ENCODE results near the gene RBM18. TPM values are rescaled to one million over a fixed set of nuclear protein-coding genes. Genes with fewer than 3 reads are reported as not detected.

RBM18 gene
- total and polyA plus RNA-seq, 2 donors from 2014 or later, result 17.5 to 18.5 TPM

DNA sequence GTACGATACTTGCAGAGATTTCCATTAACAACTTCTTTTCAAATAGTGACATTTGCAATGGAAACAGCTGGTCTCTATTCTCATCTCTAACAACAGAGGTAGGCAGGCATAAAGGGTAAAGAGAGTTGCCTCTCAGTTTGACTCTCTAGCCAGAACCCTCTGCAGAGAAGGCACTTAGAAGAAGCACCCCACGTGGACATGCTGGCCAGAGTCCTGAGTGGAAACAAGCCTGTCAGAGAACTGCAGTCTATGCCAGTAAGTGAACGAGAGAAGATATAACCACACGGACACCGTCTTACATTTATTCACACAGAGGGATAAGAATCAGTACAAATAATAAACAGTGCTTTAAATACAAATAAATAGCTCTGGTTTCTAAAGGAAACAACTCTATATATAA is 24.9 kb downstream of the RBM18 start:
- Histone ChIP-seq H3K9me3 (ENCODE audit: control insufficient read depth in 2 of 3, insufficient read depth in 1 of 3, low read length in 3 of 3) (no peaks in the 10 kb centered on the region), H3K36me3 (ENCODE audit: control insufficient read depth in 2 of 3, insufficient read depth in 3 of 3, low read length in 3 of 3) (peaks cover 10 to 46% (median 28%) of the 10 kb centered on the region in 3 donors), H3K9ac (ENCODE audit: low read length in 3 of 3) (no peak overlapping the region), H3K4me3 (ENCODE audit: low read length in 3 of 3) (no peak overlapping the region), H3K27me3 (ENCODE audit: control insufficient read depth, insufficient read depth, low read length) (no peaks in the 10 kb centered on the region), H3K27ac (ENCODE audit: low read depth in 2 of 2, low read length in 2 of 2) (no peak overlapping the region), H3K4me1 (ENCODE audit: control insufficient read depth in 2 of 3, insufficient read depth in 2 of 3, low read depth in 1 of 3, low read length in 3 of 3) (no peaks in the 10 kb centered on the region)
- DNase-seq (no peak), FAIRE-seq (no peak)
- intact Hi-C loops (cut with DNase I), result no loop called here
- TF ChIP-seq, protein P1, sequence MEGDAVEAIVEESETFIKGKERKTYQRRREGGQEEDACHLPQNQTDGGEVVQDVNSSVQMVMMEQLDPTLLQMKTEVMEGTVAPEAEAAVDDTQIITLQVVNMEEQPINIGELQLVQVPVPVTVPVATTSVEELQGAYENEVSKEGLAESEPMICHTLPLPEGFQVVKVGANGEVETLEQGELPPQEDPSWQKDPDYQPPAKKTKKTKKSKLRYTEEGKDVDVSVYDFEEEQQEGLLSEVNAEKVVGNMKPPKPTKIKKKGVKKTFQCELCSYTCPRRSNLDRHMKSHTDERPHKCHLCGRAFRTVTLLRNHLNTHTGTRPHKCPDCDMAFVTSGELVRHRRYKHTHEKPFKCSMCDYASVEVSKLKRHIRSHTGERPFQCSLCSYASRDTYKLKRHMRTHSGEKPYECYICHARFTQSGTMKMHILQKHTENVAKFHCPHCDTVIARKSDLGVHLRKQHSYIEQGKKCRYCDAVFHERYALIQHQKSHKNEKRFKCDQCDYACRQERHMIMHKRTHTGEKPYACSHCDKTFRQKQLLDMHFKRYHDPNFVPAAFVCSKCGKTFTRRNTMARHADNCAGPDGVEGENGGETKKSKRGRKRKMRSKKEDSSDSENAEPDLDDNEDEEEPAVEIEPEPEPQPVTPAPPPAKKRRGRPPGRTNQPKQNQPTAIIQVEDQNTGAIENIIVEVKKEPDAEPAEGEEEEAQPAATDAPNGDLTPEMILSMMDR (IDR thresholded peaks at IDR 0.05; ENCODE audit: borderline replicate concordance, extremely low read depth, insufficient read depth), result no peak

DNA sequence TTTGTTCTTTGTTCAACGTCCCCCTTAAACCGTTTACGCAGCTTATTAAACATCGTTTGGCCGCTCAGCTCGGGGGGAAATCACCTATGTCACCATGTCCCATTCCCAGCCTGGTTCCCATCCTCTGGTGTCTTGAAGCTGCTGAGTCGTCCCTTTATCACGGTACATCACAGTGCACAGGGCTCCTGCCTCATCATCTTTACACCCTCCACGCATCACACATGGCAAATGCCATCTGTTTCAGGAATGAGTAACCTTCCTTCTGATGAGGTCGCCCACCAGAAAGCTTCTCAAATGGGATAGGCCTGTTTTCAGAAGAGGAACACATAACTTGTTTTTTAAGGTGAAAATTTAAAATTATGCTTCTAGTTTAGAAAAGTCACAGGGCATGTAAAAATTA is 28.0 kb downstream of the RBM18 start:
- Histone ChIP-seq H3K36me3 (ENCODE audit: control insufficient read depth in 2 of 3, insufficient read depth in 3 of 3, low read length in 3 of 3) (peaks cover 2 to 22% (median 9%) of the 10 kb centered on the region in 3 donors), H3K9me3 (ENCODE audit: control insufficient read depth in 2 of 3, insufficient read depth in 1 of 3, low read length in 3 of 3) (no peaks in the 10 kb centered on the region), H3K4me1 (ENCODE audit: control insufficient read depth in 2 of 3, insufficient read depth in 2 of 3, low read depth in 1 of 3, low read length in 3 of 3) (no peaks in the 10 kb centered on the region), H3K27me3 (ENCODE audit: control insufficient read depth, insufficient read depth, low read length) (peaks cover 3% of the 10 kb centered on the region), H3K9ac (ENCODE audit: low read length in 3 of 3) (no peak overlapping the region), H3K27ac (ENCODE audit: low read depth in 2 of 2, low read length in 2 of 2) (no peak overlapping the region), H3K4me3 (ENCODE audit: low read length in 3 of 3) (no peak overlapping the region)
- FAIRE-seq (no peak), DNase-seq (no peak)
- intact Hi-C loops (cut with DNase I), result no loop called here
- TF ChIP-seq, protein P1 (IDR thresholded peaks at IDR 0.05; ENCODE audit: borderline replicate concordance, extremely low read depth, insufficient read depth), result no peak

DNA sequence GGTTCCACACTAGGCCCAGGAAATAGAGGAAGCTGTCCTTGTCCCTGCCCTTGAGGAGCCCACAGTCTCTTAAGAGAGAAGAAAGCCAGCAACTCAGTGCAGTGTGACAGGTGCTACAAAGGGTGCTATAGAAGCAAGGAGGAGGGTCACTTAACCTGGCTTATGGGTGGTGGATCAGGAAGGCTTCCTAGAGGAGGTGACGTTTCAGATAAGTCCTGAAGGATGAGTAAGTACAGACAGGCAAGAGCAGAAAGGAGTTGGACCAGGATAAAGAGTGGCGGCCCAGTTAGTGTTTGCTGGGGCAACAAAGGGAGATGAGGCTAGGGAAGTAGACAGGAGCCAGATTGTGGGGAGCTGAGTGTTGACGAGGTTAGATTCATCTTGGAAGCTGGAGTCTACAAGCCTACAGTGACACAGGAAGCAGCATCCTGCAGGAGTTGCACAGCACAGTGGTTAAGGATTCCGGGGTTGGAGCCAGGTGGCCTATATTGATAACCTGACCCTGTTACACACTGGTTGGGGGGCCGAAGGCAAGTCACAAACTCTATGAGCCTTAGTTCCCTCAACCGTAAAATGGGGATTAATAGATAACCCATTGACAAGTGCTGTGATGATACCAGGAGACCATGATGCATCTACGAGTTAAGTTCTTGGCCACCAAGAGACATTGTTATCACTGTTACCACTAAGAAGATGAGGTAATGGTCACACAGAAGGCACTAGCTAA is 30.5 kb downstream of the RBM18 start:
- Histone ChIP-seq H3K9me3 (ENCODE audit: control insufficient read depth in 2 of 3, insufficient read depth in 1 of 3, low read length in 3 of 3) (no peaks in the 10 kb centered on the region), H3K27ac (ENCODE audit: low read depth in 2 of 2, low read length in 2 of 2) (no peak overlapping the region), H3K9ac (ENCODE audit: low read length in 3 of 3) (no peak overlapping the region), H3K4me3 (ENCODE audit: low read length in 3 of 3) (no peak overlapping the region), H3K4me1 (ENCODE audit: control insufficient read depth in 2 of 3, insufficient read depth in 2 of 3, low read depth in 1 of 3, low read length in 3 of 3) (peaks cover 0 to under 1% (median 0%) of the 10 kb centered on the region in 3 donors), H3K27me3 (ENCODE audit: control insufficient read depth, insufficient read depth, low read length) (peaks cover 26% of the 10 kb centered on the region), H3K36me3 (ENCODE audit: control insufficient read depth in 2 of 3, insufficient read depth in 3 of 3, low read length in 3 of 3) (peaks cover 0 to 5% (median 0%) of the 10 kb centered on the region in 3 donors)
- no peak for FAIRE-seq
- TF ChIP-seq, protein P1 (IDR thresholded peaks at IDR 0.05; ENCODE audit: borderline replicate concordance, extremely low read depth, insufficient read depth), result no peak
- DNase-seq, result no peak
- intact Hi-C loops (cut with DNase I), result no loop called here

All from kidney (tissue), 14 donors.